ENCODE measurements around the gene ERBB2.
"Not testable (repeated sequence)": the region's sequence is repeated elsewhere in the genome, so short reads cannot be mapped to it uniquely, and the experiment has no call there.

Gene ERBB2

DNA sequence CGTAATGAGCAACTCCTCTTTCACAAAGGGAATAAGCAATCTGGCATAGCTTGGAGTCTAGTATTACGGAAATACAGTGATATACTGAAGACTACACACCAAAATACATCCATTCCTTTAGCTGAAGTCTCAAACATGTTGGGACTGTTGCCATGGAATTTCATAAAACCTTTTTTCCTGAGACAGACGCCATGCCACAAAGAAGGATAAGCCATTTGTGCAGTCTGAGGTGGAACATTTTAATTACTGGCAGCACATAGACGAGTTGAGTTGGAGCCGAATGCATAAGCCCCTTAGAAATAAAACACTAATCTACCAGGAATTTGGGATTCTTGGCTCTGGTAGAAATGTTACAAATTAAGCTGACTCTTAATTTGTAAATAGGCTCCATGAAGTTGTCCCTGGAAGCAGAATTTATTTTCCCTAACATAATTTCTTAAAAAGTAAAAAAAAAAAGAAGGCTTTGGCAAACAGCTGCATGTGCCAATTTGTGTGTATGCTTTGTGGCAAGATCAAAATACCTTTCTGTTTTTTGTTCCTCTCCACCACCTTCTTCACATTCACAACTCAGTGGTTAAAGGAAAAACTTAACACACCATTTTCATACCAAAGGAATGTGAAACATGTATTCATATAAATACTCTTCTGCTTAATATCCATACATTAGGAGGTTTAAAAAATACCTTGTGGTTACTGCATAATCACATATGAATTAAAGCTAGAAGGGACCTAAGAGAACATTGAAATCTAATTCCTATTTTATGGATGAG is 63.4 kb downstream of the ERBB2 start:
- DNase-seq = no peak

DNA sequence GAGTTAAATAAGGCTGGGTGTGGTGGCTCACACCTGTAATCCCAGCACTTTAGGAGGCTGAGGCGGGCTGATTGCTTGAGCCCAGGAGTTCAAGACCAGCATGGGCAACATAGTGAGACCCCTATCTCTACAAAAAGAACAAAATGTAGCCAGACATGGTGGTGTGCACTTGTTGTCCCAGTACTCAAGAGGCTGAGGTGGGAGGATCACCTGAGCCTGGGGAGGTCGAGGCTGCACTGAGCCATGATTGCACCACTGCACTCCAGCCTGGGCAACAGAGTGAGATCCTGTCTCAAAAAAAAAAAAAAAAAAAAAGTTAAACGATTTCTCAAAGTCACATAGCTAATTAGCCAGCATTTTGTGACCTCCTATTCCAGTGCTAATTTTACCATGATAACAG is 64.3 kb downstream of the ERBB2 start:
- DNase-seq = not testable (repeated sequence)

DNA sequence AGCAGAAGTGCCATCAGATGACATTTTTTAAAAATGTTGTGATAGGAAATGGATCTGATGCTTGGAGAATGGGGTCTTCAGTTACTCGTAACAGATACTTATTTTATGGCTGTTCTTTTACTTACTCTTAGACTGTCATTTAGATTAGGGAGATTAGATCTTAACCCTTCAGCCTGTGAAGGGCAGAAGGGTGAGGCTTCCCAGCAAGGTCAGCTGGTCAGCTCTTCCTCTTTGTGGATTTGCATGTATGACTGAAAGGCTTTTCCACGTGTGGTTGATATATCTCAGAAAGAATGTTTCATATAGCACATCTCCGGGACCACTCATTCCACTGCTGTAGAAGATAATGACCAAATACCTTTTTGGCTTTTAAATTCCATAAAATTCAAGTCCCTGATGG is 65.3 kb downstream of the ERBB2 start:
- DNase-seq = no peak

DNA sequence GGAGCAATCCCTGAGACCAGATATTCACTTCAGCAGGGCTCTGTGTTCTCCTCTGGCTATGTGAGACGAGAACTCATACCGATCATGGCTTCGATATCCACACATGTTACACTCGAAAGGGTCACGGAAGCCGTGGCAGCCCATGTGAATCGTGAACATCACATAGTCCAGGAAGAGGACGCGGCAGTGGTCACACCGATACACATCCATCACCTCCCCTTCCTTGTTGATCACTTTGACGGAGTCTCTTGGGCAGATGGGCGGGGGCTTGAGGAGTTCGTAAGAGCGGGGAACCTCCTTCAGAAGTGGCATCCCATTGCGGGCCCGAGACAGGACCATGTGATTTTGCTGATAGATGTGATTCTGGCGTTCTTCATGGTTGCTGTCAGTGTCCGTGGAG is 65.9 kb downstream of the ERBB2 start:
- no peak for DNase-seq

DNA sequence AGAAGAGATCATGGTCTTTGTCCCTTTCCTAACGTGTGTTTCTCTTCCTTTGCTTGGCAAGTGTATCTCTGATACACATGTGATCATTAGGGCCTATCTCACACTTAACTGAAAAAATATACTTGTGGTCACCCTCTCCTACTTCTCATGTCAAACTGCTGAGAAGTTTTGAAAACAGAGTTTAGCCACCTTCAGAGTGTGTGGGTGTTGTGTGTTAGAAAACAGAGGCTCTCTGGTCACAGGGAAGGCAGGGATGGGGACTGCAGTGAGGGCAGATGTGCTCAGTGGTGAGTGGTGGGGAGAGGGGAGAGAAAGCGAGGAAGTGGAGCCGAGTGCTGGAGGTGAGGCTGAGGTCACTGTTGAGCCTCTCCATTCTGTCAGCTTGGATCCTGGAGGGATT is 67.3 kb downstream of the ERBB2 start:
- DNase-seq = no peak

DNA sequence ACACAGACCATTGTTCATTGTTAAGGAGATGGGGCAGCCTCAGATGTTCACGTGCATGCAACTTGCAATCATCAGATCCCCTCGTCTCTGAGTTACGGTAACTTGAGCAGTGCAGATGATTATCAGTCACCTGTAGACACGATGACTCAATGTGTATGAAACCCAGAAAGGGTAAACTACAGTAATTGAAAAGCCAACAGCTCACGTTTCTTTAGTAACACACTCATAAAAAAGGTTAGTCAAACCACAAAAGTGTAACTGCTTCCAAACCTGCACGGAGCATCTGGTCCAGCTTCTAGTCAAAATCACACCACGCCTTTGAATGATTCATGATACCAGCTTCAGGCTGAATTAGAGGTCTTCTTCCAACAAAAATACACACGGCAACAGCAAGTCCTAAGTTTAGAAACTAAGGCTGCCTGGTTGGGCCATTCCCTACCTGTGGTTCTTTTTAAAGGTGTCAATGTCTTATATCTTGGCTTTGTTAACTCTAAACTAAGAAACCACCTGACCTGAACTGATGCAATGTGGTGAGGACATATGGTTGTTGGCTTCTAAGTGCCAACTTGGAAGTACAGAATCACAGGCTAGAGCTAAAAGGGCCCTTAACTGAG is 70.2 kb downstream of the ERBB2 start:
- no peak for DNase-seq

DNA sequence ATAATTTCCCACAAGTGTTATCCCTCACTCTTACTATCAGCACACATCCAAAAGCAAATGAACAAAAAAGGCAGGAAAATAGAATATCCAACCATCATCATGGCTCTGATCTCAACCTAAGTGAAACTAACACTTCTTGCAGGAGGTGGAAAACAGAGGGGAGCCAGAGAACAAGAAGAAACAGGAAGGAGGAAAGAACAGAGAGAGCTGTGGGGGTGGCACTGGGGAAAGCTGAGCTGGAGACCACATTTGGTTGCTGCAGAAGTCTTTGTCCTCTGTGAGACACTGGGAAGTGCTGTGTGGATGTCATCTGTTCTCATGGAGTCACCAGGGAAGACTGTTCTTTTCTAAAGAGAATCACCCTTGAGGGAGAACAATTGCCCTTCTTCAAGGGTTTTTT is 72.6 kb downstream of the ERBB2 start:
- DNase-seq = no peak

DNA sequence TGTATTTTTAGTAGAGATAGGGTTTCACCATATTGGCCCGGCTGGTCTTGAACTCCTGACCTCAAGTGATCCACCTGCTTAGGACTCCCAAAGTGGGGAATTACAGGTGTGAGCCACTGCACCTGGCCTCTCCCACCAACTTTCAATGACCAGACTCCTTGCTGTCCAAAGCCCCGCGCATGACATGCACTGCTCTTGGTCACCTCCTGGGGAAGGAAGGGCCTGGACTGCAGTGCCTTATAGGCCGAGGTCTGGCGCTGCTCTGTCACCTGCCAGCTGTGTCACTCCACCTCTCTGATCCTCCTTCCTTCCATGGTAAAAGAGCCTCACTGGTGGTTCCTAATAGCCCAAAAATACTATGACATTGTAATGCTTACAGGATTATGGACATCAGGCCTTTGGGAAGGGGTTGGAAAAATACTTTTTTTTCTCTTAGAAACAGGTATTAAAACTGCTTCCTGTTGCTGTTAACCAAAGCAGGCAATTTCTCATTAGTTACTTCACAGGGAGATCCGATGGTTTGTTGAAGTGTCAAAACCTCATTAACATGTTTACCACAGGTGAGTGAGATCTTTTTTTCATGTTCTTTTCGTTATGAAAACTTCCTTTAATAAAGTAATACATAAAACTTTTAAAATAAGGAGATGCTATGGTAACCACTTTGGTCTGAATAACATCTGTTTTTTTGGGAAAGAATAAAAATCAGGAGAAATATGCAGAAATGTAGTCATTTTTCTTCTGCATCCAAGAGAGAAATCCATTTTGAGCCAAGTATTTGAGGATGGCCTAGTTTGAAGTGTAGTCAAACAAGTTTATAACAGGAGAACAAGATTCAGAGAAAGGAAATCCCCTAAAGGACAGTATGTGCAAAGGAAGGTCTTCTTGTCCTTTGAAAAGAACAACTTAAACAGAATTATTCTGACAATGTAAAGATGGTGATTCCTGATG is 73.4 kb downstream of the ERBB2 start:
- no peak for DNase-seq

DNA sequence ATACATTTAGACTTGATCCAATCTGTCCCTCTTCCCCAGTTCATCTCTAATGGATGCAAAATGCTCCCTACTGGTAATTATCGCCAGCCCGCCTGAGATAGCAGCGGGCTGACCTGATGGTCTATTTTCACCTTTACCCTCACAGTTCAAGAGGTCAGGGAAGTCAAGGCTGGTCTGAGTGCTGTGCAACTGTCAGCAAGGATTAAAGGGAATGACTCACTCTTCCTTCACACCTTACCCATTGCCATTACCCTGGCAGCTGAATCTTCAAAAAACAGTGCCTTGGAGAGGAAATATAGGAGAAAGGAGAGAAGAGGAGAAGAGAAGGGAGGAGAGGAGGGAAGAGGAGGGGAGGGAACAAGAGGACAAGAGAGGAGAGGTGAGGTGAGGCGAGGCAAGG is 74.2 kb downstream of the ERBB2 start:
- no peak for DNase-seq

DNA sequence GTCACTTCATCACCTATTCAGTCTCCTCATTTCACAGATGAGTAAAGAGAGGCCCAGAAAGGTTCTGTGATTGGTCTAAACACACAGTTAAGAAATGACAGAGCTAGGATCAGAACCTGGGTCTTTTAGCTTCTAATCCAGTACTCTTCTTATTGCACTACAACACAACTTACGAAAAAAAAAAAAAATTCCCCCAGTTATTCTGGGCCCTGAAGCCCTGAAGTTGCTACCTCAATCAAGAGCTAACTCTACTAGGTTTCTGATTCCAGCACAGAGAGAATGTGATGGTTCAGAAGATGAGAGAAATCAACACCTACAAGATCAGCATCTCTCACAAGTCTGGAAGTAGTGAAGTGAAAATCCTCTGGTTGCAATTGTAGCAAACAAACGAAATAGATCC is 75.2 kb downstream of the ERBB2 start:
- no peak for DNase-seq

DNA sequence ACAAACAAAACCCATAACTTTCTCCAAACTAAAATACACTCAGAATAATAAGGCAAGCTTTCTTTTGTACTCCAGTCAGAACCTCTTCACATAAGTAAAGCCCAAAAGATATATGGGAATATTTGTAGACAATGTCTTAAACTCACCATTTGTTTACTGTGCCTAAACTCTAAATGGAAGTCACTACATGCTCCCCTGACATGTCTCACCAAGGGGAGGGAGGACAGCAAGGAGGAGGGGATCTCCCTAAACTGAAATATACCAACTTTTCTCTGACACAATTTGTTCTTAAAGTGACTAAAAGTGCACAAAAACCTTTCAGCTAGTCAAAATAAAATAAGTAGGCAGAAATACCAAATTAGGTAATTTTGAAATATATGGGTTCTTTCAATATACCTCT is 76.4 kb downstream of the ERBB2 start:
- DNase-seq = no peak

DNA sequence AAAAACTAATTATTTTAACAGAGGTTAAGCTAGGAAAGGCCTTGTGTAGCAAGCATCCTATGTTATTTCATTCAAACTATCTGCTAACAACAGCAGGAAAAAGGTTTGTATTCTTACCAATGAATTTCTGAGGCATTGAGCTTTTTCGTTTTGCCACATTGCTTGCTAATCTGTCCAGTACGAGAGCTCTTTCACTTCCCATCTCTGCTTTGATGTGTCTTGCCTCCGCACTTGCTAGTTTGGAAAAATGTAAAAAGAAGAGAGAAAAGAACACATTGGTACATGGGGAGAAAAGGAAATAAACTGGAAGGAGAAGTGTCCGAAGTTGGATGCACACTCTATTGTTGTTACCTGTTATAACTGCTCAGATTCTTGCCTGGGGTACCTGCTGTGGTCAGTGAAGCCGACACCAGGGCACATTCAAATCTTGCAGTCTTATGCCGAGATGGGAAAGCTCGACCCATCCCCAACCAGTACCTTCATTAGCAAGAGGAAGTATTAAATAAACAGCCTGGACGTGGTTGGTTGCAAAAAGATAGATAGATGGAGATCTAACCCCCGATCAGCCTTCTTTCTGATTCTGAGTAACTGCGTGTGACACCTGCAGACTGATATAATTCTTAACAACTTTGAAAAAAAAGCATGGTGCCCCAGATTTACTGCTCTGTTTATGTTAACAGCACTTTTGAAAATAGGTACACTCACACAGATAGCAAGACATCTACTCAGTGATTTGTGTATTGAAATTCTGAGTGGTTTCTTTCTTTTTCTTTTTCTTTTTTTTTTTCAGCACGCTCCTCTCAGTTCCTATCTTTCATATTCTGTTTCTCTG is 77.9 kb downstream of the ERBB2 start:
- no peak for DNase-seq

All from C1 segment of cervical spinal cord (tissue), 14 donors.